ENCODE data around the gene JPH2.
A peak's percentile ranks its signal among the peaks of the same experiment; 100 is the strongest.
"Not testable (repeated sequence)": the region's sequence is repeated elsewhere in the genome, so short reads cannot be mapped to it uniquely, and the experiment has no call there.

The JPH2 gene
- total RNA-seq, result 0 to 0.23 (median 0) reads per million in 4 donors

DNA sequence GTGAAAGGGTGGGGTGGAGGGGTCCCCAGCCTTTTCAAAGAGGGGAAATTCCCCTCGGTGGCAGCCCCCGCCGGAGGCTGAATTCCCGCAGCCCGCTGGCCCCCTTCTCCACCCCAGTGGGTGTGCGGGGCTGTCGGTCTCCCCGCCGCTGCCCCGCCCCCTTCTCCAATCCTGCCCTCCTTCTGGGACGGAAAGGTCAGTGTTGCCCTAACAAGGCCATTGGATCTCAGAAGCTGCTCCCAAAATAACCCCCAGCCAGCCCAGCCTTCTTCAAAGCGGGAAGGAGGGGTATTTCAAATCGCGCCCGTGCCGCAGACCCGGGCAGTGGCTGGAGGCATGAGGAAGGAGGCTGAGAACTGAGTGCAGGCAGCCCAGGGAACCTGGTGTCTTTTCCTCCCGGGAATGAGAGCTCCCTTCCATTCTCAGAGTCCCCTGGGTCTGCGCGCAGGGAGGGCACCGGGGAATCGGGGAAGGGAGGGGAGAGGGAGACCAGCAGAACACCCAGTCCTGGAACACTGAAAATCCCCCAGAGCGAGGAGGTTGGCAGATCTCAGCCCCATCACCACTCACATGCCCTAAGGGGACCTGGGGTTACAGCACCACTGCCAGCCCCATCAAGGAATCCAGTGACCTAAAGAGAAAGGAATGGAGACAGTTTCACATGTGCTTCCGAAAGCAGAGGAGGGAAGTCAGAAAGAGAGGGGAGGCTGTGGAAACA is at the start of gene JPH2:
JPH2 (minus strand) TSS at position 135 of the 718 bp plus-strand sequence. CDS start 483 bp downstream, outside the sequence.
- no peak for DNase-seq

DNA sequence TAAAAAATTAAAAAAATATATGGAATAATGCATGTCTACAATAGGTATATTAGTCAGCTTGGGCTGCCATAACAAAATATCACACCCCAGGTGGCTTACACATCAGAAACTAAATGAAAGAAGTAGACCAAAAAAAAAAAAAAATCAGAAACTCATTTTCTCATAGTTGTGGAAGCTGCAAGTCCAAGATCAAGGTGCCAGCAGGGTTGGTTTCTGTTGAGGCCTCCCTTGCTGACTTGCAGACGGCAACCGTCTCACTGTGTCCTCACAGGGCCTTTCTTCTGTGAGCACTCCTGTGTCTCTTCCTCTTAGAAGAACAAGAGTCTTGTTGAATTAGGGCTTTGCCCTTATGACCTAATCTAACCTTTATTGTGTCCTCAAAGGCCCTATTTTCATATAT is 48.7 kb upstream of the JPH2 start:
- DNase-seq, result no peak

DNA sequence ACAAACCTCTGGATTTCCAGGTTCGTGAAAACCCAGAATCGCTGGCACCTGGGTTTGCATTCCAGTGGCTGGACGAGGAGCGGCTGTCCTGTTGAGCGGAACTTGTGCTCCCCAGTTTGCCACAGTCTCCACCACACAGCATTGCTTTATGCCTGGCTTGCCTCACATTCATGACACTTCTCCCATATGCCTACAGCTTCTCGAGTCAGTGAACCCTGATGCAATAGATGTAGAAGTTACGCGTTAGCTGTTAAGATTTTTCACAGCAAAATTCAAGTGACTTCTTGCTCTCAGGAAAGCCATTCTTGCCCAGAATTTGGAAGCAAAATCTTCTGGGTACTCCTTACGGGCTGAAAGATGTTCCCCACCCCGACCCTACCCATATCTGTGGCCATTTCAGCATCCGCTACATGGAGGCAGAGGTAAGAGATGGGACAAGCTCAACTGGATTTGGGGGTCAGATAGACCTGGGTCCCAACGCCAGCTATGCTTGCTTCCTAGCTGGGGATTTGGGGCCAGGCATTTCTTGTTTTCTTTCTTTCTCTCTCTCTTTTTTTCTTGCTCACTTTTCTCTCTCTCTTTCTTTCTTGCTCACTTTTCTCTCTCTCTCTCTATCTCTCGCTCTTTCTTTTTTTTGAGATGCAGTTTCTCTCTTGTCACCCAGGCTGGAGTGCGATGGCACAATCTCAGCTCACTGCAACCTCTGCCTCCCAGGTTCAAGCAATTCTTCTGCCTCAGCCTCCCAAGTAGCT is 47.8 kb upstream of the JPH2 start:
- DNase-seq, result no peak

DNA sequence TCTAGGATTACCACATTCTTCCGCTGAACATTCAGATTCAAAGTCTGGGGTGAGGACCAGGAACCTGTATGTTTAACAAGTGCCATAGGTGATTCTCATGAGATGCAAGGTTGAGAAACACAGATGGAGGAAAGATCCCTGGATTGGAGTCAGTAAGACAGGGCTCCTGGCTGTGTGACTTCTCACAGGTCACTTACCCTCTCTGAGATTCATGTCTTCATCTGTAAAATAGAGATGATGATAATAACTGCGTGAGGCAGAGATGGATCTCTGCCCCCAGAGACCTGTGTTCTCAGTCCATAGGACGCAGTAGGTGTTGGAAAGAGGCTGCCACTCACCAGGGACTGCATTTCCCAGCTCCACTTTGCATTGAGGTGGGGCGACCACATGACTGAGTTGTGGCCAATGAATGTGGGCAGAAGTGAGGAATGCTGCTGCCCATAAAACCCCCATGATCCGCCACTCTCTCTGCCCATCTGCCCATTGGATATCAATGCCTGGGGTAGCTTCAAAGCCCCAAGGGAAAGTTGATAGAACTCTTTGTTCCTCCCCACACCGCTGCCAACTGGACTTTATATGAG is 46.5 kb upstream of the JPH2 start:
- no peak for DNase-seq

DNA sequence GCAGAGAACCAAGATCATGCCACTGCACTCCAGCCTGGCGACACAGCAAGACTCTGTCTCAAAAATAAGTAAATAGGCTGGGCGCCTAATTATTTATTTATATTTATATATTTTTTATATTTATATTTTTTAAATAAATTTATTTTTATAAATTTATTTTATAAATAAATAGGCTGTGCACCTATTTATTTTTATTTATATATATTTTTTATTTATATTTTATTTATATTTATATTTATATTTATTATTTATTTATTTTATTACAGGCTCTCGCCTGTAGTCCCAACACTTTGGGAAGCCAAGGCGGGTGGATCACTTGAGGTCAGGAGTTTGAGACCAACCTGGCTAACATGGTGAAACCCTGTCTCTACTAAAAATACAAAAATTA is 45.5 kb upstream of the JPH2 start:
- not testable (repeated sequence) for DNase-seq

DNA sequence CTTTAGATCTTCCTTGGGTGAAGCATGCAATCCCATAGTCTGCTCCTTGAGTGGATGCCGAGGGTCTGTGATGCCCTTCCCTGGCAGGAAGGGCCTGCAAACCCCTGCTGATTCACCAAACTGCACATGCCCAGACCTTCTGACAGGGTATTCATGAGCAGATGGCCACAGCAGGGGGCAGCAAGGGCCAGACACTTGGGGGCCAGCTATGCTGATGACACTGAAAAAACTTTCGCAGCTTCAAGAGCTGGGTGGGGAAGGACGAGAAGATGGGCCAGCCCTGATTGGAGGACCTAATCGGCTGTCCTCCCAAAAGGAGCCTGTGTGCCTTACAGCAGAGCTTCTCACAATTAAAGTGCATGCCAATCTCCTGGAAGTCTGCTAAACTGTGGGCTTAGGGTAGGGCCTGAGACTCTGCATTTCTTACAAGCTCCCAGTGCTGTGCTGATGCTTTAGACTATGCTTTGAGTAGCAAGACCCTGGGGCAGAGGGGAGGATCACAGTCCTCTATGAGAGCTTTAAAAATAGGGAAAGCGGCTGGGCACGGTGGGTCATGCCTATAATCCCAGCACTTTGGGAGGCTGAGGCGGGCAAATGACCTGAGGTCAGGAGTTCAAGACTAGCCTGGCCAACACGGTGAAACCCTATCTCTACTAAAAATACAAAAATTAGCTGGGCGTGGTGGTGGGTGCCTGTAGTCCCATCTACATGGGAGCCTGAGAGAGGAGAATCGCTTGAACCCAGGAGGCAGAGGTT is 44.9 kb upstream of the JPH2 start:
- DNase-seq, result no peak

DNA sequence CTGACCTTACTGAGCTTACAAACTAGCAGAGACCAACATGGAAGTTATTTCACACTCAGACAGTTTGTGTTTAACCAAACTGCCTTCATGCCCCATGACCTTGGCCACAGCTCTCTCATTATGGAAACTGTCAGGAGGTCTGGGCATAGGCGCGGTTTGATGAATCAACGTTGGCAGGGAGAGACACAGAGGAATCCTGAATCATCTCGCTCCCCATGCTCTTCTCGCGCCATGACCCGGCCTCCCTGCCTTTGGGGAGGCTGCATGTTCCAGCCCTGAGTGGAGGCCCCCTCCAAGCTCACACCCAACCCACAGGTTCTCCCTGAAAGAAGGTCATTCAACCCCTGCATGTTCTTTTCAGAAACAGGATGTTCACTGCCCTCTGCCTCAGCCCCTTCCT is 44.2 kb upstream of the JPH2 start:
- no peak for DNase-seq

DNA sequence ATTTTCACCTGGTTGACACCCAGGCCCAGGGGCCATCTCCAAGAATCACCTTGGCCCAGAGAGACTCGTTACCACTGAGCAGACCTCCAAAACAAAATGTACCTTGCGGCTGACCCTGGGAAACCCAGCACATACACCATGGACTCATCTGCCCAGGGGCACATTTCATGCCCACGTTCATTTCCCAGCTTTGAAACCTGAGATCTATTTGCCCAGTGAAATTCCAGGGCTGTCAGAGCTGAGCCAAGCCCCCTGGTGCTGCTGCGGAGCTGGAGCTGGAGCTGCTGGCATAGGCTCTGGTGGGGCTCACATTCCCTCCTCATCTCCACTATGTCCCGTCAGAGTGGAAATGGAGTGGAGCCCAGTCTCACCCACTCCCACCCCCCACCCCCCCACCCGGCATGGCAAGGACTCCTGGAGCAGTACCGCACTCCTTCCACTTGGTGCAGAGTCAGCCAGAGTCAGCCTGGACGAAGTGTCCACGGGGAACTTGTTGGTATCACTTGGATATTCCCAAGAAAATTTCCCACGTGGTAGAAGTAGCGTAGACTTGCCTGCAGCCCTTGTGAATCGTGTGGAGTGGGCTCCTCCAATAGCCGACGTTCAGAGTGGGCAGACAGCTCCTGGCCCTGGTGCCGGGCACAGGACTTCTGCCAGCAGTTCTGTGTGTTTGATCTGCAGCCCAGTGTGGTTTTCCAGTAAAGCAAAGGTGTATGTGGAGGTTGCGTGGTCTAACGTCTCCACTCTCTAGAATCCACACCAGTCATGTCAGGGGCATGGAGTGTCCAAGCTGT is 41.7 kb upstream of the JPH2 start:
- no peak for DNase-seq

DNA sequence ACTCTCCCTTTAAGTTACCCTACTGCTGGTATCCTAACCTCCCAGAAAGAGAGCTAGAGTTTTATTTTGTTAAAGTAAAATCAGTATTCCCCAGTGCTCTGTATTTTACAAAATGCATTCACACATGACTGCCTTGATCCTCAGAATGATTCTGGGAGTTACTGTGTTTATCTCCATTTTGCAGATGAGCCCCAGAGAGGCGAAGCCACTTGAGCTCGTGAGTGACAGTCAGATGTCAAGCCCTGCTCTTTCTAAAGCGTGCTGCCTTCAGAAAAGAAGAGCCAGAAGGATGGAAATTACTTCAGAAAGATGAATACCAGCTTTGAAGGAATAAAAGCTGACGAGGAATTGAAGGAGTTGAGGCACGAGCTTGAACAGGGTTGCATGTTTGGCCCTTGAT is 37.6 kb upstream of the JPH2 start:
- DNase-seq, result no peak

DNA sequence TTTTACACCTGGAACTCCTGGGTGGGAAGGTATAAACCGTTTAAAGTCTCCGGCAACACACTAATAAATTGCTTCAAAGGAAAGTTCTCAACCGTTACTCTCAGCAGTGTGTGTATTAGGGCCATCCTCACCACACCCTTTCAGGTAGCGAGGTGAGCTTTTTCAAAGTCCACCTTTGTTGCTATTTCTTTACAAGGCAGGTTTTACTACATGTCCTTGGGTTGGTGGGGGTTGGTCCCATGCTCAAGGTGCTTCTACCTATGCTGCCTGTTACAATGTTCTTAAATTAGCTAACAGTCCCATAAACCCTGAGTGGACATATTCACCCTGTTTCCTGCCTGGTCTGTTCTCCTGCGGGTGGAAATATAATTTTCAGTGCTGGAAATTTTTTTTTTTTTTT is 36.7 kb upstream of the JPH2 start:
- DNase-seq, result no peak

DNA sequence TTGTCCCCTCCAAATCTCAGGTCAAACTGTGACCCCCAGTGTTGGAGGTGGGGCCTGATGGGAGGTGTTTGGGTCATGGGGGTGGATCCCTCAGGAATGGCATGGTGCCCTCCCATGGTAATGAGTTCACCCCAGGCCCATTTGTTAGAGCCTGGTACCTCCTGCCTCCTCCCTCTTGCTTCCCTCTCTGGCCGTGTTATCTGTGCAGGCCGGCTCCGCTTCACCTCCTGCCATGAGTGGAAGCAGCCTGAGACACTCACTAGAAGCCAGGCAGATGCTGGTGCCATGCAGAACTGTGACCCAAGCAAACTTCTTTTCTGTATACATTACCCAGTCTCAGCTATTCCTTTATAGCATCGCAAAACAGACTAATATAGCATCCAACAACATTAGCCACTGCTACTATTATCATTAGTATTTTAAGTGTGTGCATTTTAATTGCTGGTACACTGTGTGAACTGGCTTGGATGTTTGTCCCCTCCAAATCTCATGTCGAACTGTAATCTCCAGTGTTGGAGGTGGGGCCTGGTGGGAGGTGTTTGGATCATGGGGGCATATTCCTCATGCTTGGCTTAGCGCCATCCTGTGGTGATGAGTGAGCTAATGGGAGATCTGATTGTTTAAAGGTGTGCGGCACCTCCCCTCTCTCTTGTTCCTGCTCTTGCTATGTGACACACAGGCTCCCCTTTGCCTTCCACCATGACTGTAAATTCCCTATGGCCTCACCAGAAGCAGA is 35.8 kb upstream of the JPH2 start:
- DNase-seq, result no peak

DNA sequence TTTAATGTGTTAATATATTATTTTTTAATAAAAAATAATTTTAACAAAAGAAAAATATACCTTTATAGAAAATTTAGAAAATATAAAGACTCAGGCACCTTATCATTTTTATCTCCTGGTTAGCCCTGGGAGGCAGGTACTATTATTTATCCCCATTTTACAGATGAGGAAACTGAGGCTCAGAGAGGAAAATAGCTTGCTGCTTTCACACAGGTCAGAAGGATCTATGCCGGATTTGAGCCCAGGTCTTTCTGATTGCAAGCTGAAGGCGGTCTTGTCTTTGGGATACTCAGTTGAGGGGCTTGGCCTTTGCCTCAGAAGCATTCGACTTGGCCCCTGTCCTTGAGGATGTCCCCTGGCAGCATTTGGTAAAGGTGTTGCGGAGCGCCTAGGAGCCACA is 35.0 kb upstream of the JPH2 start:
- no peak for DNase-seq

DNA sequence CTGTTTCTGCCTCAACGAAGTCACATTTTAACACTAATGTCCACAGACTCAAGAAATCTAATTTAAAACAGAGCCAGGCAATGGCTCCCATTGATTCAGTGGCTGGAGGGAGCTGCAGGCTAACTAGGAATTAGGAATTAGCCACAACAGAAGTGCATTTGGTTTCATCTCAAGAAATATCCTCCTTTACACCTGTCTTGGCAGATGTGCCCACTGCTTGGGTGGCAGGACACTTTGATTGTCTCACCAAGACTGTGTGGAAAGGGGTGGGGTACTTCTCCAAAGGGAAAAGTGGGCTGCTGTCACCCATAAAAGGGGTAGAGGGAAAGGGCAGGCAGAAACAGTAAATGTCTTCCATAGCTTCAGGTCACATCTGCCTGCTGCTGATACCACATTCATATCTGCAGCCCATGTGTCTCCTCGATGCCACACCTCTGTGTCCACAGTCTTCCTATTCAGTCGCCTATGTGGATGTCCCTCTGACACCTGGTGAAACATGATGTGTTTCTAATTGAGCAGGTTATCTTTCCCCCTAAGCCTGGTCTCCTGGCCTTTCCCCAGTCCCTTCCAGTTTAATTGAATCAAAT is 34.5 kb upstream of the JPH2 start:
- DNase-seq, result no peak

DNA sequence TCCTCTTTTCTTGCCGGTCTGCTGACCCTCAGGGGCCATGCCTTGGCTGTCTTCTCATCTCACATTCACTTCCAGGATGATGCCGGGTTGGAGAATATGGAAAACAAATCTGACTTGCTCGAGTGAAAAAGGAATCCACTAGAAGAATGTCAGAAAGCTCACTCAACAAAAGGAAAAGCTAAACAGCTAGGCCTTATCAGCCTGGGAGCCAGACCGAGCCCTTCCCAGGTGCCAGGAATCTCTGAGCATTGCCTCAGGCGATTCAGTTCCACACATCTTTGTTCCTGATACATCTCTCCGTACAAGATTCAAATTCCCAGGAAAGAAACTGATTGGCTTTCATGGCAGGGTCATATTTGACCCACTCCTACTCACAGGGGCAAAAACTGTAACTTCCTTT is 32.8 kb upstream of the JPH2 start:
- no peak for DNase-seq

DNA sequence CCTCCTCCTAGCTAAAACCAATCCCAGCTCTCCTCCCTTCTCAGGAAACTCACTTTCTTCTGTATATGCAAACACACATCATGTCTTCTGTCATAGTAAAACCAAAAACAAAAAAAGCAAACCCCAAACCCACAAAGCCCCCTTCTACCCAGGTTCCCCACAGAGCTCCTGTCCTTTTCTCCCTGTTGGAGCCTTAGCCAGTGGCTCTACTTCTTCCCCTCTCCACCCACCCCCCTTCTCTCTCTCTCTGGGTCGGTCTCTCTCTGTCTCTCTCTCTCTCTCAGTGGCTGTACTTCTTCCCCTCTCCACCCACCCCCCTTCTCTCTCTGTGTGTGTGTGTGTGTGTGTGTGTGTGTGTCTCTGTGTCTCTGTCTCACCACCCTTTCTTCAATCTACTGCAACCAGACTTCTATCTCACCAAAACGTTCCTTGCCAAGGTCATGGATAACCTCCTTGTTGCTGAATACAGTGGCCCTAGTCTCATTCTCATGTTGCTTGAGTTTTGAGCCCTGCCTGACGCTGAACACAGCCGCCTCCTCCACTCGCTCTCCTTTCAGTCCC is 32.3 kb upstream of the JPH2 start:
- DNase-seq, result no peak

DNA sequence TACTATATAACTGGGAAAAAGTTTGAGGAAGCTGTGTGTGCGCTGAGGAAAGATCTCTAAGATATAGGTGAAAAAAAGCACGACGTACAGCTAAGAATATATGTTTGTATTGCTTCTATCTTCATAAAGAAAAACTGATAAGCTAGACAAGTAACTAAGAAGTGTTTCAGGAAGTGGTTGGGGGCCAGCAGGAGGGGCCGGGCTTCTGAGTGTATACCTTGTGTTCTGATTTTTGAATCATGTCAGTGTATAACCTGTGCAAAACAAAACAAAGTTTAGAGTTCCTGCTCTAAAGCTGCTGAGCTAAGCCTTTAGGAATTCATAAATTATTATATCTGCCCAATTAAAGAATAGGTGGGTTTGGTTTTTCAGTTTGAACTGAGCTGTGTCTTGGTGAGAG is 31.5 kb upstream of the JPH2 start:
- DNase-seq, result peak in 4 of 5 donors; percentile 20 to 51 (median 39)

DNA sequence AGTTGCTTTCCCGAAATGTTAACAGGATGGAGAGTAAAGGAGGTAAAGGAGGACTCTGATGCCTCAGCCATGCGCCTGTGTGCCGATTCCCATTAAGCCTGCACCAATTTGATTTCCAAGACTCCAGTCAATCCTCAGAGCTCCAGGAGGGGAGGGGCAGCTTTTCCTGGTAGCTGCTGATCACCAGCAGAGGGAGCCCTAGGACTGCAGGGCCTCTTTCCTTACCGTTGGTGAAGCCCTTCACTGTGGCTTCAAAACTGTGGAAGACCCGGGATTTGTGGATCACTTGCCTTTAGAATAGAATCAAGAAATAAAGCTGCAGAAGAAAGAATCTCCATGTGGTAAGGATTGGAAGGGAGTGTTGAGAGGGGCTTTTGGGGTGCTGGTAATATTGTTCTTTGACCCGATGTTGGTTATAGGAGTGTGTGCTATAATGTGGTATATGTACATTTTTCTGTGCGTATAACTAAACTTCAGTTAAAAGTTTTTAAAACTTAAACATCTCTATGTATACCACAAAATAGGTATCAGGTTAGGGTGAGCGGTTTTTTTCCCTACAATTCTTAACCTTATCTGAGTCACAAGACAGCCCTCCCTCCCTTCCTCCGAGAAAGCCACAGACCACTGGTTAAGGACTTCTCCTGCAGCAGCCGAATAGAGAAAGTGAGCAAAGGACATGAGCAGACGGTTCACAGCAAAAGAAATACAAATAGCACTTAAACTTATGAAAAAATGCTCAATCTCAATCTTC is 30.5 kb upstream of the JPH2 start:
- DNase-seq, result peak; percentile 39 to 68 (median 63)

DNA sequence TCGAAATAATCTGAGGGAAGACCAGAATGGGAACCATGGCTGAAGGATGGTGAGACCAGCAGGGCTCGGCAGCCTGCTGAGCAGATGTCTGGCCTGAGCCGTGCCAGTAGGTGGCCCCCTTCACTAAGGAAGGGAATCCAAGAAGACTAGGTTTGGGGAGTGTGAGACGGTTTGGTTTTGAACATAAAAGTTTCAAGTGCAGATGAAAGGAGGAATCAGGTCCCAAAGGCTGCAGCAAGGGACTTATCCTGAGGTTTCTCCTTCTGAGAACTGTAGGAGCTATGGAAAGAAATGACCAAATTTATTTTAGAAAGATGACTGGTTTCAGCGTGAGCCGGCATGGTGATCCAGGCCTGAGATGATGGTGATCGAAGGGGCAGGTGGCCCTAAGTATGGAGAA is 28.1 kb upstream of the JPH2 start:
- DNase-seq, result peak; percentile 45 to 70 (median 65)

DNA sequence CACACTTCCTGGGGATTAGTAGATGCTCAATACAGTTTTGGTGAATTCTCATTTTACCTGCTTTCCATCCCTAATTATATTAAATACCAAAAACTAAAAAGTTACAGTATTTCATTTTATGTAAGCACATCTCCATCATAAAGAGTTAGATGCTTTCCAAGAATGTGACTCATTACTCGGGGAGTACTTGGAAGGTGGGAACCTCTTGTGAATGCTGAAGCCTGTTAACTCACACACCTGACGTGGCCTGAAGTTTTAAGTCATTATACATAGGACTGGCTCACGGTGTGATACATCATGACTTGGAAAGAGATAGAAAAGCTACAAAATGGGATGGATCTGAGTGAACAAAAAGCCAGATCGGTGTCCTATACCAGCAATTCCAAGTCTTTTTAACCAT is 25.8 kb upstream of the JPH2 start:
- DNase-seq, result no peak

Data from T-helper 1 cell (primary cell).